Uterus (tissue), 2 donors: ENCODE results near the gene KCNC1.

Experiments used
- CTCF ChIP-seq, 4 experiments: fragments of 200-600 bp in 2 of 4; fragments of 450-650 bp in 2 of 4; sonication (generic) in 2 of 4; IDR thresholded peaks; one replicate each; pipeline ENCODE4 v1.5.1; 2016 to 2019; ENCODE audit warnings: antibody characterized with exemption in 4 of 4, mild to moderate bottlenecking in 2 of 4, moderate library complexity in 1 of 4
- POLR2A ChIP-seq, 2 donors: fragments of 450-650 bp; IDR thresholded peaks; one replicate each; pipeline ENCODE4 v1.6.1; 2016; ENCODE audit warnings: antibody characterized with exemption in 2 of 2, mild to moderate bottlenecking in 1 of 2, moderate library complexity in 1 of 2

DNA sequence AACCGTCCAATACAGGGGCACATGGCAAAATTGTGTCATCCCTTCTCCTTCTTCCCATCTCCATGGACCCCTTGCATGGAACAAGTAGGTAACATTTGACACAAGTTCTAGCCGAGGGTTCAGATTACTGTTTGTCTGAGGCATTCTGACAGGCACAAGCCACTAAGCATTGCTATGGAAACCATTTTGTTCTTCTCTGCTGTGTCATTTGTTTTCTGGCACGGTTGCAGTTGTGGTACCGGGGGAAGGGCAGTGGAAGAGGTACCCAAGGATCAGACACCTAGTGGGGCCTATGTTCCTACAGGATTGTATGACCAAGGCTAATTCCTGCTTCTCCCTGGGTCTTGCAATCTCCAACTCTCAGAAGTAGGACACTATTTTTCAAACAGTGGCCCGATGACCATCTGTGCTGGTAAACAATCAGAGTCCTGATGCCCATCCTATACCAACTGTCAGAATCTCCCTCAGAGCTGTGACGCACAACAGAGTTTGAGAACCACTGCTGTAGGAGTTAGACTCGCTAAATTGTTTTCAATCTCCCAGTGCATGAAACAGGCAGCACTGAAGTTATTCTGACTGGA, 69.3 kb downstream of the KCNC1 start:
- TF ChIP-seq POLR2A (IDR thresholded peaks at IDR 0.05), result no peak
- no peak for TF ChIP-seq CTCF (IDR thresholded peaks at IDR 0.05)
